Duodenal mucosa (tissue), 2 donors: ENCODE data around the gene TCF7L1.

Experiments used
- H3K27ac ChIP-seq: one replicate; pipeline ENCODE4 v1.7.0; 2013; ENCODE audit warnings: low read depth, low read length
- H3K27me3 ChIP-seq, 2 donors: one replicate each; pipeline ENCODE4 v1.7.0; 2013; ENCODE audit warnings: low read length in 2 of 2, control low read depth in 1 of 2; ENCODE audit not compliant: insufficient read depth in 2 of 2, control insufficient read depth in 1 of 2
- H3K36me3 ChIP-seq, 2 donors: one replicate each; pipeline ENCODE4 v1.7.0; 2013; ENCODE audit warnings: low read length in 2 of 2, control low read depth in 1 of 2; ENCODE audit not compliant: insufficient read depth in 2 of 2, control insufficient read depth in 1 of 2
- H3K4me1 ChIP-seq, 2 donors: one replicate each; pipeline ENCODE4 v1.7.0; 2013; ENCODE audit warnings: low read length in 2 of 2, control low read depth in 1 of 2; ENCODE audit not compliant: insufficient read depth in 2 of 2, control insufficient read depth in 1 of 2
- H3K4me3 ChIP-seq, 2 donors: one replicate each; pipeline ENCODE4 v1.7.0; 2013; ENCODE audit warnings: low read length in 2 of 2, low read depth in 1 of 2
- H3K9ac ChIP-seq, 2 donors: one replicate each; pipeline ENCODE4 v1.7.0; 2013; ENCODE audit warnings: low read length in 2 of 2, low read depth in 1 of 2
- H3K9me3 ChIP-seq, 2 donors: one replicate each; pipeline ENCODE4 v1.7.0; 2013; ENCODE audit warnings: low read length in 2 of 2, control low read depth in 1 of 2; ENCODE audit not compliant: control insufficient read depth in 1 of 2

The TCF7L1 gene

GRCh38 chr2:85180322-85181133 lies 47.3 kb downstream of the TCF7L1 start:
- Histone ChIP-seq H3K36me3 (no peaks in the 10 kb centered on the region), H3K4me3 (no peak overlapping the region), H3K9ac (no peak overlapping the region), H3K27ac (no peak overlapping the region), H3K4me1 (peaks cover 0 to 3% of the 10 kb centered on the region in 2 donors), H3K27me3 (no peaks in the 10 kb centered on the region), H3K9me3 (no peaks in the 10 kb centered on the region)

GRCh38 chr2:85181134-85181631 lies 48.0 kb downstream of the TCF7L1 start:
- H3K36me3 ChIP-seq: no peaks in the 10 kb centered on the region
- H3K4me3 ChIP-seq: no peak overlapping the region
- no peaks in the 10 kb centered on the region for H3K9me3 ChIP-seq
- H3K27ac ChIP-seq: no peak overlapping the region
- H3K27me3 ChIP-seq: no peaks in the 10 kb centered on the region
- H3K4me1 ChIP-seq: no peaks in the 10 kb centered on the region
- H3K9ac ChIP-seq: no peak overlapping the region

- Histone ChIP-seq H3K27ac (no peak overlapping the region), H3K27me3 (no peaks in the 10 kb centered on the region), H3K9me3 (no peaks in the 10 kb centered on the region), H3K9ac (no peak overlapping the region), H3K4me3 (no peak overlapping the region), H3K36me3 (no peaks in the 10 kb centered on the region), H3K4me1 (no peaks in the 10 kb centered on the region)
Observed at GRCh38 chr2:85181844-85182456, 48.8 kb downstream of the TCF7L1 start.

- Histone ChIP-seq H3K9ac (no peak overlapping the region), H3K27ac (no peak overlapping the region), H3K36me3 (no peaks in the 10 kb centered on the region), H3K4me3 (no peak overlapping the region), H3K9me3 (no peaks in the 10 kb centered on the region), H3K4me1 (no peaks in the 10 kb centered on the region), H3K27me3 (no peaks in the 10 kb centered on the region)
Observed at GRCh38 chr2:85183076-85183475, 49.9 kb downstream of the TCF7L1 start.

- no peak overlapping the region for H3K27ac ChIP-seq
- H3K27me3 ChIP-seq: no peaks in the 10 kb centered on the region
- H3K36me3 ChIP-seq: no peaks in the 10 kb centered on the region
- no peak overlapping the region for H3K4me3 ChIP-seq
- H3K9me3 ChIP-seq: no peaks in the 10 kb centered on the region
- no peak overlapping the region for H3K9ac ChIP-seq
- H3K4me1 ChIP-seq: no peaks in the 10 kb centered on the region
Observed at GRCh38 chr2:85183479-85183878, 50.3 kb downstream of the TCF7L1 start.

GRCh38 chr2:85184231-85184630 lies 51.0 kb downstream of the TCF7L1 start:
- no peaks in the 10 kb centered on the region for H3K9me3 ChIP-seq
- no peak overlapping the region for H3K9ac ChIP-seq
- no peak overlapping the region for H3K27ac ChIP-seq
- H3K4me3 ChIP-seq: no peak overlapping the region
- no peaks in the 10 kb centered on the region for H3K27me3 ChIP-seq
- H3K4me1 ChIP-seq: no peaks in the 10 kb centered on the region
- no peaks in the 10 kb centered on the region for H3K36me3 ChIP-seq

DNA sequence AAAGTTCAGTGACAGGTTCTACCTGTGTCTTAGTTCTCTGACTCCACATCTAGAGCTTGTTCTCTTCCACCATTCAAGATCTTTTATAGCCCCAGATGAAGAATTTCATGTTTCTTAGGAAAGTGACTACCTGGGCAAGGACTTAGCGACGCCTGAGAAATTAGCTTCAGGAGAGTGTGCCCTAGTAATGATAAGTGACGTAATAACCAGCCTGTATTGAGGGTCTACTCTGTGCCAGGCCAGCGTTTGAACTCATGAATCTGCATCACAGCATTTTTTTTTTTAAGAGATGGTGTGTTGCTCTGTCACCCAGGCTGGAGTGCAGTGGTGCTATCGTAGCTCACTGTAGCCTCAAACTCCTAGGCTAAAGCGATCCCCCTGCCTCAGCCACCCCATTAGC lies 51.8 kb downstream of the TCF7L1 start:
- Histone ChIP-seq H3K4me3 (no peak overlapping the region), H3K9me3 (no peaks in the 10 kb centered on the region), H3K27me3 (no peaks in the 10 kb centered on the region), H3K27ac (no peak overlapping the region), H3K4me1 (no peaks in the 10 kb centered on the region), H3K9ac (no peak overlapping the region), H3K36me3 (no peaks in the 10 kb centered on the region)

DNA sequence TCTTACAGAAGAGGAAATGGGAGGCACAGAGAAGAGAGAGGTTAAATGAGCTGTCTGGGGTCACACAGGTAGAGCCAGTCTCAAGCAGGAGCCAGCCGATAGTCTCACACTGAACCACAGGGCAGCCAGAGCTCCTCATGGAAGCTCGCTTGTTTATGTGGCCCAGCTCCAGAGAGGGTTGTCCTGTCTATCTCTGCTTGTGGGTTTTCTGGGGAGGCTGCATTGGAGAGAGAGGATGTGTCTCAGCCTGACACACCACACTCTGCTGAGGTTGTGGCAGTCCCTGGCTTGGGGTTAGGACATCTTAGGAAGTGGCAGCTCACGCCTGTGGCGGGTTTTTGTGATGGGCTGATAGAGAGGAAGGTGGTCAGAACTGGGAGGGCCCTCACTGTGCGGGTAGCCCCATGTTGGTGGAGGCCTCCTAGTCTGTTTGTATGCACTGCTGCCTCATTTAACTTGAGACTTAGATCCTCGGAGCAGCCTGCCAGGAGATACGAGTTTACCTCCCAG lies 52.3 kb downstream of the TCF7L1 start:
- H3K4me3 ChIP-seq: no peak overlapping the region
- no peak overlapping the region for H3K27ac ChIP-seq
- H3K9me3 ChIP-seq: no peaks in the 10 kb centered on the region
- H3K4me1 ChIP-seq: no peaks in the 10 kb centered on the region
- H3K27me3 ChIP-seq: no peaks in the 10 kb centered on the region
- H3K36me3 ChIP-seq: no peaks in the 10 kb centered on the region
- no peak overlapping the region for H3K9ac ChIP-seq

GRCh38 chr2:85187069-85187468 lies 53.9 kb downstream of the TCF7L1 start:
- Histone ChIP-seq H3K9me3 (no peaks in the 10 kb centered on the region), H3K27me3 (no peaks in the 10 kb centered on the region), H3K4me3 (no peak overlapping the region), H3K9ac (no peak overlapping the region), H3K27ac (no peak overlapping the region), H3K36me3 (no peaks in the 10 kb centered on the region), H3K4me1 (no peaks in the 10 kb centered on the region)

DNA sequence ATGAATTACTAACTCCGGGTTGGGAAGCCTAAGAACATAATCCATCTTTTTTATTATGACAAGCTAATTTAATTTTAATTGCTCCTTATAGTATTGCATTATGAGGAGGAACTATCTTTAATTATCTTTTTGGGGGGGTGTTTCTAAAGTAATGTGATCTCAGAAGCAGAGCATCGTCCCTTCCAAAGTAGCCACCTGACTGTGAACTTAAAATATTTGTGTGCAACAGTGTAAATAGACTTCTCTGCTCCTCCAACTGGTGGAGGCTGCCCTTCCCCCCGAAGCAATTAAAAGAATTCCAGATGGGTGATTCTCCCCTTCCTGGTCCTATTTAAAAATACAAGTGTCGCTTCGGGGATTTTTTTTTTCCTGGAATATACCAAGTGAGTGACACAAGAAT lies 55.7 kb downstream of the TCF7L1 start:
- no peaks in the 10 kb centered on the region for H3K27me3 ChIP-seq
- no peaks in the 10 kb centered on the region for H3K9me3 ChIP-seq
- no peak overlapping the region for H3K9ac ChIP-seq
- no peak overlapping the region for H3K27ac ChIP-seq
- no peak overlapping the region for H3K4me3 ChIP-seq
- H3K4me1 ChIP-seq: no peaks in the 10 kb centered on the region
- H3K36me3 ChIP-seq: no peaks in the 10 kb centered on the region
